NCI-H2029 (cell line): Measurements from ENCODE around the gene IGF2BP3.

Source experiments
- DNase-seq: peaks from one replicate; lab custom pipeline; 2025; lab: John Stamatoyannopoulos, UW

IGF2BP3 gene

GRCh38 chr7:23264916-23265458, 205.3 kb downstream of the IGF2BP3 start:
- no peak for DNase-seq

GRCh38 chr7:23261843-23262452, 208.3 kb downstream of the IGF2BP3 start:
- no peak for DNase-seq

- no peak for DNase-seq
These were observed 209.9 kb downstream of the IGF2BP3 start for GRCh38 chr7:23260371-23260770.
